Measurements from ENCODE around the gene LRMDA.
A peak's percentile ranks its signal among the peaks of the same experiment; 100 is the strongest.

Gene LRMDA

GRCh38 chr10:75400163-75400770 is 31.2 kb upstream of the LRMDA start (continued):
- TF ChIP-seq TSHZ1 (tag by site-specific recombination; IDR thresholded peaks at IDR 0.05; ENCODE audit: borderline replicate concordance) (no peak), ZNF416 (tag by site-specific recombination; IDR thresholded peaks at IDR 0.05) (no peak), ZNF335 (tag by site-specific recombination; conservative IDR thresholded peaks at IDR 0.05) (peak; percentile 42; the same call in 1 of the 2 replicates)

- POLR2A ChIA-PET: interaction anchor here (0.8 to 3.3 kb wide), 37 partner anchors 9 to 685 kb away, joined by 3 to 15 read pairs (median 5); partner anchors contain the start of genes COMTD1, LRMDA and SAMD8
- no peaks in the 10 kb centered on the region for H3K9me3 ChIP-seq (ENCODE audit: control insufficient read depth, insufficient read depth, low read depth, low read length)
- H3K27ac ChIP-seq (ENCODE audit: extremely low read depth, low read depth, low read length): peak overlapping the region; percentile 100
- CTCF ChIA-PET: interaction anchor here (0.6 to 2.2 kb wide), 13 partner anchors 22 to 1145 kb away, joined by 3 to 8 read pairs (median 3); no protein-coding TSS in a partner anchor
- peaks cover 0 to 43% of the 10 kb centered on the region in 2 experiments; a peak in 2 of 3 replicates for H3K36me3 ChIP-seq (ENCODE audit: control insufficient read depth in 2 of 2, insufficient read depth in 1 of 2, low read length in 2 of 2)
- peak overlapping the region; percentile 69 for H3K4me3 ChIP-seq (ENCODE audit: low read depth, low read length)
- no peaks in the 10 kb centered on the region for H3K4me1 ChIP-seq (ENCODE audit: control insufficient read depth, insufficient read depth, low read length)
- TF ChIP-seq HOXD13 (CRISPR knock-in tag; IDR thresholded peaks at IDR 0.05; ENCODE audit: borderline replicate concordance) (no peak), ZNF596 (tag by site-specific recombination; IDR thresholded peaks at IDR 0.05) (no peak), HOXC10 (CRISPR knock-in tag; IDR thresholded peaks at IDR 0.05) (no peak), ZNF394 (tag by site-specific recombination; IDR thresholded peaks at IDR 0.05; ENCODE audit: borderline replicate concordance) (no peak), ZNF146 (tag by site-specific recombination; IDR thresholded peaks at IDR 0.05) (no peak), ZNF777 (tag by site-specific recombination; IDR thresholded peaks at IDR 0.05; ENCODE audit: borderline replicate concordance) (no peak), TSHZ1 (tag by site-specific recombination; IDR thresholded peaks at IDR 0.05; ENCODE audit: borderline replicate concordance) (no peak), KLF9 (tag by site-specific recombination; IDR thresholded peaks at IDR 0.05; ENCODE audit: low read depth) (no peak), ZNF707 (tag by site-specific recombination; IDR thresholded peaks at IDR 0.05) (no peak), ZNF239 (tag by site-specific recombination; IDR thresholded peaks at IDR 0.05) (no peak), PRDM1 (tag by site-specific recombination; IDR thresholded peaks at IDR 0.05) (no peak), ZNF791 (tag by site-specific recombination; IDR thresholded peaks at IDR 0.05) (no peak), TCF7L2 (IDR thresholded peaks at IDR 0.05; ENCODE audit: borderline replicate concordance, low read depth, low read length) (no peak), ZNF404 (tag by site-specific recombination; IDR thresholded peaks at IDR 0.05) (no peak), SP2 (tag by site-specific recombination; IDR thresholded peaks at IDR 0.05) (peak; percentile 4), ZNF473 (tag by site-specific recombination; IDR thresholded peaks at IDR 0.05) (no peak), AEBP2 (tag by site-specific recombination; IDR thresholded peaks at IDR 0.05; ENCODE audit: borderline replicate concordance) (no peak), ZNF629 (tag by site-specific recombination; IDR thresholded peaks at IDR 0.05) (no peak), BCL6B (tag by site-specific recombination; IDR thresholded peaks at IDR 0.05) (no peak), PBX3 (CRISPR knock-in tag; IDR thresholded peaks at IDR 0.05) (no peak), SETDB1 (IDR thresholded peaks at IDR 0.05; ENCODE audit: insufficient read length, low read length) (no peak), ZNF114 (tag by site-specific recombination; IDR thresholded peaks at IDR 0.05) (no peak)
These were observed 30.5 kb upstream of the LRMDA start for GRCh38 chr10:75400771-75401568.
